GM06990 (cell line): ENCODE results near the gene PDGFA.
"Not testable (repeated sequence)": the region's sequence is repeated elsewhere in the genome, so short reads cannot be mapped to it uniquely, and the experiment has no call there.

ENCODE experiments used
- DNase-seq: peaks from one replicate; pipeline ENCODE4 v3.0.0-alpha.2; 2011; ENCODE audit not compliant: insufficient read length; ENCODE audit errors: extremely low read depth
- H3K27me3 ChIP-seq: replicated peaks from 2 replicates; pipeline ENCODE4 v1.6.0; 2011; ENCODE audit warnings: low read length; ENCODE audit not compliant: control insufficient read depth, insufficient read depth
- H3K36me3 ChIP-seq: 2 replicates; pipeline ENCODE4 v1.5.1; 2011; ENCODE audit warnings: low read length; ENCODE audit not compliant: control insufficient read depth, insufficient read depth
- H3K4me3 ChIP-seq: replicated peaks from 2 replicates; pipeline ENCODE4 v1.5.1; 2011; ENCODE audit warnings: low read depth, mild to moderate bottlenecking, control low read depth, low read length
- TF ChIP-seq, protein P1 (sequence below): IDR thresholded peaks from 2 replicates; pipeline ENCODE4 v1.5.1; 2011; ENCODE audit warnings: low read length, control low read depth, mild to moderate bottlenecking, inconsistent platforms; ENCODE audit not compliant: insufficient read depth, poor library complexity, severe bottlenecking

PDGFA gene

DNA sequence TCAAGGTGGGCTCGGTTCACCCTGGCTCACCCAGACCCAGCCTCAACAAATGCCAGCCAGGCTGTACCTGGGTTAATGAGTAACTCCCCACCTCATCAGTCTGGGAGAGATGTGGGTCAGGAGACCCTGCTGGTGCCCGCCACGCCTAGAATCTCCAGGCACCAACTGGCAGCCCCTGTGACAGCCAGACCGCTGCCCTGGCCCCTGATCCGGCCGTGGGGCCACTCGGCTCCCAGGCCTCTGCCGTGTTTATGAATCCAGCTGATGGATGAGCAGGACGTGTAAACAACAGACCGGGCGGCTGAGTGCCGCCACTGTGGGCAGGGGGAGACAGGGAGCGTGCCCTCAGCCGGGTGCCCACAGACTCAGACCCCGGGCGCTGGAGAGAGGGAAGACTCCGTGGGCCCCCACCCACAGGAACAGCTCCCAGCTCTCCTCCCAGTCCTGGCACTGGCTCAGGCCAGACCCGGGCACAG lies 34.0 kb upstream of the PDGFA start:
- DNase-seq, result no peak
- Histone ChIP-seq H3K4me3 (no peak overlapping the region), H3K27me3 (no peaks in the 10 kb centered on the region), H3K36me3 (no peaks in the 10 kb centered on the region)
- TF ChIP-seq, protein P1, sequence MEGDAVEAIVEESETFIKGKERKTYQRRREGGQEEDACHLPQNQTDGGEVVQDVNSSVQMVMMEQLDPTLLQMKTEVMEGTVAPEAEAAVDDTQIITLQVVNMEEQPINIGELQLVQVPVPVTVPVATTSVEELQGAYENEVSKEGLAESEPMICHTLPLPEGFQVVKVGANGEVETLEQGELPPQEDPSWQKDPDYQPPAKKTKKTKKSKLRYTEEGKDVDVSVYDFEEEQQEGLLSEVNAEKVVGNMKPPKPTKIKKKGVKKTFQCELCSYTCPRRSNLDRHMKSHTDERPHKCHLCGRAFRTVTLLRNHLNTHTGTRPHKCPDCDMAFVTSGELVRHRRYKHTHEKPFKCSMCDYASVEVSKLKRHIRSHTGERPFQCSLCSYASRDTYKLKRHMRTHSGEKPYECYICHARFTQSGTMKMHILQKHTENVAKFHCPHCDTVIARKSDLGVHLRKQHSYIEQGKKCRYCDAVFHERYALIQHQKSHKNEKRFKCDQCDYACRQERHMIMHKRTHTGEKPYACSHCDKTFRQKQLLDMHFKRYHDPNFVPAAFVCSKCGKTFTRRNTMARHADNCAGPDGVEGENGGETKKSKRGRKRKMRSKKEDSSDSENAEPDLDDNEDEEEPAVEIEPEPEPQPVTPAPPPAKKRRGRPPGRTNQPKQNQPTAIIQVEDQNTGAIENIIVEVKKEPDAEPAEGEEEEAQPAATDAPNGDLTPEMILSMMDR, result no peak

DNA sequence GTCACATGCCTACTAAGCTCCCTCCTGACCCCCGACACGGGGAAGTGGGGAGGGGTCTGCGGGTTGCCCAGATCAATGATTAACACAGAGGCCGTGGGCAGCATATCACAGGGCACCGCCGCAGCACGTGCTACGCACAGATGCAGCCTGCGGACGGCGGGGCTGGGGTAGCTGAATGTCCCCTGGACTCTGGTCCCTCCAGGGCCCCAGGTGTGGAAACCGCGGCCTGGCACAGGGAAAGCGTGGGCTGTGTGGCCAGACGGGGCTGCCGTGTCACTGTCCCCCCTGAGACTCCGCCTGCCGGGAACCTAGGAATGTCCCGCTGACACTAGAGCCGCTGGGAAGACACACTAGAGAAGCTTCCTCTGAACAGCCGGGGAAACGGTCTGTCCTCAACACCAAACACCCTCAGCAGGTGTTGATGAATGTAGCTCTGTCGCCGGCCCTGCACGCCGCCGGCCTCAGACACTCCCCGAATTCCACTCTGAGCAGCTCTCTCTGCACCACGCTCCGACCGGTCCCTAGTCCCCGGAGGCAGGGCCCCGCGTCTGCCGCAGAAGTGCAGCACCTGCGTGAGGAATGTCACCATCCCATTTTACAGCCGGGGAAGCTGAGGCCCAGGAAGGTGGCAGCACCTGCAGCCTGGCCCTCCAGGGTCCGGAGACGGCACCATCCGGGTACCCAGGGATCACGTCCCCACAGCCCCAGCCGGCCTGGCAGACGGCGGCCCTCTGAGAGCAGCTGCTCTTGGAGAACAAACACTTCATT lies 33.4 kb upstream of the PDGFA start:
- TF ChIP-seq, protein P1, result no peak
- DNase-seq, result no peak
- Histone ChIP-seq H3K27me3 (no peaks in the 10 kb centered on the region), H3K36me3 (no peaks in the 10 kb centered on the region; the same call in 1 of the 2 replicates), H3K4me3 (no peak overlapping the region)

DNA sequence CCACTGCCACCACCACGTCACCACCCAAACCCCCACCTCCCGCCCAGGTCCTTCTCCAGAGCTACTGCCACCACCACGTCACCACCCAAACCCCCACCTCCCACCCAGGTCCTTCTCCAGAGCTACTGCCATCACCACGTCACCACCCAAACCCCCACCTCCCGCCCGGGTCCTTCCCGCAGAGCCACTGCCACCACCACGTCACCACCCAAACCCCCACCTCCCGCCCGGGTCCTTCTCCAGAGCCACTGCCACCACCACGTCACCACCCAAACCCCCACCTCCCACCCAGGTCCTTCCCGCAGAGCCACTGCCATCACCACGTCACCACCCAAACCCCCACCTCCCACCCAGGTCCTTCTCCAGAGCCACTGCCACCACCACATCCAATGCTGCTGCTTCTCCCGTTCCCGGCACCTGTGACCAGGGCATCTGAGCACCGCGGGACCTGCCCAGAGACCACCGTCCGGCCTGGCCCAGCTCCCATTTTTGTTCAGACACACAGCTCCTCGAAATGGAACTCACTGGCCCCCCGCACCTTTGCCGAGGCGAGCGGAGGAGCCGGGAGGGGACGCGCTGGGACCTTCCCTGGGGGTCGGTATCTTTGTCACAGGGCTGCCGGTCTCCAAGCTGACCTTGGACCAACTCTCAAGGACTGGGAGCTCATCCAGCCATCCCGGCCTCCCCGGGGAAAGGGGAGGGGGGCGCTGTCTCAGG lies 32.7 kb upstream of the PDGFA start:
- not testable (repeated sequence) for DNase-seq, H3K27me3 ChIP-seq, H3K4me3 ChIP-seq, H3K36me3 ChIP-seq

DNA sequence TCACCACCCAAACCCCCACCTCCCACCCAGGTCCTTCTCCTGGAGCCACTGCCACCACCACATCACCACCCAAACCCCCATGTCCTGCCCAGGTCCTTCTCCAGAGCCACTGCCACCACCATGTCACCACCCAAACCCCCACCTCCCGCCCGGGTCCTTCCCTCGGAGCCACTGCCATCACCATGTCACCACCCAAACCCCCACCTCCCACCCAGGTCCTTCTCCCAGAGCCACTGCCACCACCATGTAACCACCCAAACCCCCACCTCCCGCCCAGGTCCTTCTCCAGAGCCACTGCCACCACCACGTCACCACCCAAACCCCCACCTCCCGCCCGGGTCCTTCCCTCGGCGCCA lies 31.9 kb upstream of the PDGFA start:
- not testable (repeated sequence) for H3K4me3 ChIP-seq, H3K27me3 ChIP-seq, H3K36me3 ChIP-seq, DNase-seq

DNA sequence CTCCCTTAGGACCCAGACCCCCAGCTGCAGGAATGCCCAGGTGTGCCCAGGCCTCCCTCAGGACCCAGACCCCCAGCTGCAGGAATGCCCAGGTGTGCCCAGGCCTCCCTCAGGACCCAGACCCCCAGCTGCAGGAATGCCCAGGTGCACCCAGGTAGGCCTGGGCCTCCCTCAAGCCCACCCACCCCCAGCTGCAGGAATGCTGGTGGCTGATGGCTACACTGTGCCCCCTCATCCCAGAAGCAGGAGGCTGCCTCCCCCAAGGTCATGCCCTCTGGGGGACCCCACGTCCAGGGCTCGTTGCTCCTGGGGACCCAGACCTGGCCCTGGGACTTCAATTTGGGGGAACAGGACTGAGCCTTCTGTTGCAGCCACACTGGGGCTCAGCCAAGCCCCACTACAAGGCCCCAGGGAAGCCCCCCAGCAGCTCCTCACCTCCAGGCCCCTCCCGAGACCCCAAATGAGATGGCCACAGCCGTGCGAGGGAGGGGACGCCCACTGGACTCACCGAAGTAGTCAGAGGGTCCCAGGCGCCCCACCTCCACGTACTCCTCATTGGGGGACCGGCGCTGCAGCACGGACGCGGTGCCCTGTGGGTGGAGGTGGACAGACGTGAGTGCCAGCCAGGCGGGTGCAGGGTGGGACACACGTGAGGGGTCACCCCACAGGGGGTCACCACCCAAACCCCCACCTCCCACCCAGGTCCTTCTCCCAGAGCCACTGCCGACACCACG lies 31.4 kb upstream of the PDGFA start:
- DNase-seq, result no peak
- TF ChIP-seq, protein P1, result no peak
- Histone ChIP-seq H3K4me3 (no peak overlapping the region), H3K27me3 (no peaks in the 10 kb centered on the region), H3K36me3 (no peaks in the 10 kb centered on the region; the same call in 1 of the 2 replicates)

DNA sequence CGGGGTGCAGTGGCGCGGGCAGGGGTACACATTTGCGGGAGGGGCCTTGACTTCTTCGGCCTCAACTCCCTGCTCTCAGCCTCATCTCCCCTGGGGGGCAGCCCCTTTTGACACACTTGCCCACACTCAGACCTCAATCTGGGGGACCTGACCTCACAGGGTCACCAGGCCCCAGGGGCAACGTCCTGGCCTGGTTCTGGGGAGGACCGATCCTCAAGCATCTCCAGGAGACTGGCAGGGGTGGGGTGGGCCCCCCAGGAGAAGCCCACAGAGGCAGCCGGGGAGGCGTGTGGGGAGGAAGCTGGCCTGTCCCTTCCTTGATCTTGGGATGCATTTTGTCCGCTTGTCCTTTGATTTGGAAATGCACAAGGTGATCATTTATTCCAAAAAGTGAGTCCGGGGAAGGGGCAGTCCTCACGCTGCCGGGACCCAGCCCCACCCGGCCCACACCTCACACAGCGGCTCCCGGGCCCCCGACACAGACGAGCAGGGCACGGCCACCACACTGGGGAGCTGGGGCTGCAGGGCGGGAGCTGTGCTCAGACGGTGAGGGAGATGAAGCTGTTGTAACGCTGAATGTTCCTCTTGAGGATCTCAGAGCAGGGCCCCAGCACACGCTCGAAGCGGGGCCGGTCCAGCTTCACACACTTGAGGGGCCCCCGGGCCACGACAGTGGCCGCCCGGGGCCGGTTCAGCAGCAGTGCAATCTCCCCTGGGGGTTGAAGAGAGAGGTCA lies 30.4 kb upstream of the PDGFA start:
- Histone ChIP-seq H3K36me3 (no peaks in the 10 kb centered on the region; the same call in 1 of the 2 replicates), H3K4me3 (no peak overlapping the region), H3K27me3 (no peaks in the 10 kb centered on the region)
- TF ChIP-seq, protein P1, result no peak
- no peak for DNase-seq
